ENCODE data around the gene ARL14EPL.
"Not testable (repeated sequence)": the region's sequence is repeated elsewhere in the genome, so short reads cannot be mapped to it uniquely, and the experiment has no call there.

The ARL14EPL gene

DNA sequence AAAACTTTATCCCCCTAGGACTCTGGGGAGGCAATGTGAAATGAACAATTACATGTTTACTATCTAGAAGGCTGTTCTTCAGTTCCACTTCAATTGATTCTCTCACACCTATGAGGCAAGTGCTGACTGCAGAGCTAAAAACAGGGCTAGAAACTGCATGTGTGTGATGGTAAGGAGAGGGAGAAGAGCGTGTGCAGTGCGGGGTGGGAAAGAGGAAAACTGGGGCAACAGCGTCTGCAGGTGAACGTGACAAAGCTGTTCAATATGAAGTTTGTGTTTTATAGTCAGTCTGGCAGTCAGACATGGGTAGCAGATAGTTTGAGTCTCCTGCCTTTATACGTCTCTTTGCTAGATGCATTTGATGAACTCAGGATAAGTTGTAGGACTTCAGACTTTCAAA, 45.9 kb downstream of the ARL14EPL start:
- DNase-seq (ENCODE audit: low spot score), result no peak
- TF ChIP-seq, protein P1, sequence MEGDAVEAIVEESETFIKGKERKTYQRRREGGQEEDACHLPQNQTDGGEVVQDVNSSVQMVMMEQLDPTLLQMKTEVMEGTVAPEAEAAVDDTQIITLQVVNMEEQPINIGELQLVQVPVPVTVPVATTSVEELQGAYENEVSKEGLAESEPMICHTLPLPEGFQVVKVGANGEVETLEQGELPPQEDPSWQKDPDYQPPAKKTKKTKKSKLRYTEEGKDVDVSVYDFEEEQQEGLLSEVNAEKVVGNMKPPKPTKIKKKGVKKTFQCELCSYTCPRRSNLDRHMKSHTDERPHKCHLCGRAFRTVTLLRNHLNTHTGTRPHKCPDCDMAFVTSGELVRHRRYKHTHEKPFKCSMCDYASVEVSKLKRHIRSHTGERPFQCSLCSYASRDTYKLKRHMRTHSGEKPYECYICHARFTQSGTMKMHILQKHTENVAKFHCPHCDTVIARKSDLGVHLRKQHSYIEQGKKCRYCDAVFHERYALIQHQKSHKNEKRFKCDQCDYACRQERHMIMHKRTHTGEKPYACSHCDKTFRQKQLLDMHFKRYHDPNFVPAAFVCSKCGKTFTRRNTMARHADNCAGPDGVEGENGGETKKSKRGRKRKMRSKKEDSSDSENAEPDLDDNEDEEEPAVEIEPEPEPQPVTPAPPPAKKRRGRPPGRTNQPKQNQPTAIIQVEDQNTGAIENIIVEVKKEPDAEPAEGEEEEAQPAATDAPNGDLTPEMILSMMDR (conservative IDR thresholded peaks at IDR 0.05; ENCODE audit: low read depth), result no peak
- no peak overlapping the region for H3K27ac ChIP-seq
- POLR2A ChIA-PET (ENCODE audit: low non-redundant PET), result interaction anchor here (0.7 kb wide), 1 partner anchor 866 kb away, joined by 5 read pairs; no protein-coding TSS in a partner anchor
- CTCF ChIA-PET, result interaction anchor here (1.2 kb wide), 1 partner anchor 10 kb away, joined by 7 read pairs; no protein-coding TSS in a partner anchor

DNA sequence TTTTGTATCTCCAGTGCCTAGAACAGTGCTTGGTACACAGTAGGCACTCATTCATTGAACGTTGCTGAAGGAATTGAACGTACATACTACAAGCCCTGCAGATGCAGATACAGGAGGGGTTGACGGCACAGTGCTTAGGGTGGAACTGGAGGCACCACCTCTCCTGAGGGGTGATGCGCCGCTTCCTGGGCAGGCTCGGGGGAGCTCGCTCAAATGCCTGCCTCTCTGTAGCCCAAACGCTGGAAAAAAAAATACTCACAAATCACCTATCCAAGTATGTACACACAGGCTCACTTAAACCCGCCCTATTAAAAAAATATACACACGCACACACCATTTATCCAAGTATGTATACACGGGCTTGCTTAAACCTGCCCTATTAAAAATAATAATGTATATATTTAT, 52.0 kb downstream of the ARL14EPL start:
- TF ChIP-seq, protein P1 (conservative IDR thresholded peaks at IDR 0.05; ENCODE audit: low read depth), result no peak
- peak overlapping the region; percentile 88 for H3K27ac ChIP-seq
- peak; percentile 69 for DNase-seq (ENCODE audit: low spot score)
- POLR2A ChIA-PET (ENCODE audit: low non-redundant PET), result no interaction called here
- CTCF ChIA-PET, result interaction anchor here (0.6 kb wide), 1 partner anchor 16 kb away, joined by 4 read pairs; no protein-coding TSS in a partner anchor

DNA sequence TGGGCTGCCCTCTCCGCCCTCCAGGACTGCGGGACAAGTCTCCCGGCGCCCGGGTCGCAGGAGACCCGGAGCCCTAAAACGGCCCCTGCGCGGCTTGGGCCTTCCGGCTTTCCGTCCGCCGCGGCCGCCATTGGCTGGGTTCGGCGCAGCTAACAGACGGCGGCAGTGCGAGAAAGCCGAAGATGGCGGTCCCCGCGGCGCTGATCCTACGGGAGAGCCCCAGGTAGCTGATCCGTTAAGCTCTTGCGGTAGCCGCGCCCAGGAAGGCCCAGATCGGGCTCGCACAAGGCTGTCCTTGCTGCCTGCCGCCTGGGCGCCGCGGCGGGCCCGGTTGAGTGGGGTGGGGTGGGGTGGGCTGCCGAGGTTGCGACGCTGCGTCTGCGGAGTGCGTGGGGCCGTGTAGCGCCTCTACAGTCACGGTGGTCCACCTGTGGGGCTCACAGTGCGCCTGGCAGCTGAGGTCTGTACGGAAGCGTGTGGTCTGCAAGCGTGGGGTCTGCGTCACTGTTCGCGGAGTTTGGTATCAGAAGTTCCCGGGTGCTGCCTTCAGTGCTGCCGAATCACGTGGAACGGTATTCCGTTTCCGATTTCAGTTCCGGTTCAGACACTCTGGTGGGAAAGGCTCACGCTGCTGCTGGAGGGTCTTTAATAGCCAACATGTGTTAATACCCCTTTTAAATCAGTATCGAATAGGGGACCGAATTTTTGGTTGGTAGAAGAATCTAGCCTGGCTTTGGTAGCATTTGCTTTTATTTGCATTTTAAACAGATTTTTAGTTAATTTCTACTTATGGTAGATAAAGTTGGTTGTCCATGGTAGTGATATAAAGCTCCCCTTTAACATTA, 52.8 kb downstream of the ARL14EPL start, which contains the start of gene COMMD10:
COMMD10 (plus strand) TSS at position 155 of the 845 bp plus-strand sequence.
- peak within 1 kb of the TSS; percentile 88 for H3K27ac ChIP-seq
- POLR2A ChIA-PET (ENCODE audit: low non-redundant PET), result interaction anchor here (0.5 kb wide), 1 partner anchor 538 kb away, joined by 4 read pairs; no protein-coding TSS in a partner anchor
- CTCF ChIA-PET, result interaction anchor here (0.6 kb wide), 1 partner anchor 17 kb away, joined by 4 read pairs; no protein-coding TSS in a partner anchor
- DNase-seq (ENCODE audit: low spot score), result peak; percentile 77
- TF ChIP-seq, protein P1 (conservative IDR thresholded peaks at IDR 0.05; ENCODE audit: low read depth), result no peak

DNA sequence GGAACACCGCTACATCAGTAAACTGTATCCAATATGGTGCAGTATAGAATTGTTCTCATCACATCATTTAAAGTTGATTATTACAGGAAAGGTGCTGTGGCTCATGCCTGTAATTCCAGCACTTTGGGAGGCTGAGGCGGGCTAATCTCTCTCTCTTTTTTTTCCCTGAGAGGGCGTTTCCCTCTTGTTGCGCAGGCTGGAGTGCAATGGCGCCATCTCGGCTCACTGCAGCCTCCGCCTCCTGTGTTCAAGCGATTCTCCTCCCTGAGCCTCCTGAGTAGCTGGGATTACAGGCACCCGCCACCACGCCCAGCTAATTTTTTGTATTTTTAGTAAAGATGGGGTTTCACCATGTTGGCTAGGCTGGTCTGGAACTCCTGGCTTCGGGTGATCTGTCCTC, 54.0 kb downstream of the ARL14EPL start:
- DNase-seq (ENCODE audit: low spot score); CTCF ChIA-PET; H3K27ac ChIP-seq: not testable (repeated sequence)
- POLR2A ChIA-PET (ENCODE audit: low non-redundant PET), result interaction anchor here (0.6 kb wide), 1 partner anchor 165 kb away, joined by 7 read pairs; no protein-coding TSS in a partner anchor

DNA sequence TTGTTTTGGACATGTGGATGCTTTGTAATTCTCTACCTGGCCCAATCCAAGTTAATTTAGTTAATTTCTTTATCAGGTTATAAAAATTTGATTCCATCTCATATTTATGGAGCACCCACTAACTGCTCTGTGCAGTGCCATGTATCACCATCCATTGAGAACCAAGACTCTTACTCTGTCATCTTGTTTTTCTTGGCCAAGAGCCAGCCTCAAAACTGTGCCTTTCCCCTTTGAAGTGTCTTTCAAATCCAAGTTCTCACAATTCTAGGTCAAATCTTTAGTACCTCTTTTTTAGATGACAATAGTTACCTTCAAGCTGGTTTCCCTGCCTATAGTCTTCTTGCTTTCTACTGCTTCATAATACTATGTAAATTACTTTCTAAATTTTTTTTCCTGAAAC, 55.8 kb downstream of the ARL14EPL start:
- POLR2A ChIA-PET (ENCODE audit: low non-redundant PET), result no interaction called here
- no peak overlapping the region for H3K27ac ChIP-seq
- CTCF ChIA-PET, result interaction anchor here (0.6 kb wide), 1 partner anchor 1144 kb away, joined by 3 read pairs; no protein-coding TSS in a partner anchor
- DNase-seq (ENCODE audit: low spot score), result no peak
- TF ChIP-seq, protein P1 (conservative IDR thresholded peaks at IDR 0.05; ENCODE audit: low read depth), result no peak

DNA sequence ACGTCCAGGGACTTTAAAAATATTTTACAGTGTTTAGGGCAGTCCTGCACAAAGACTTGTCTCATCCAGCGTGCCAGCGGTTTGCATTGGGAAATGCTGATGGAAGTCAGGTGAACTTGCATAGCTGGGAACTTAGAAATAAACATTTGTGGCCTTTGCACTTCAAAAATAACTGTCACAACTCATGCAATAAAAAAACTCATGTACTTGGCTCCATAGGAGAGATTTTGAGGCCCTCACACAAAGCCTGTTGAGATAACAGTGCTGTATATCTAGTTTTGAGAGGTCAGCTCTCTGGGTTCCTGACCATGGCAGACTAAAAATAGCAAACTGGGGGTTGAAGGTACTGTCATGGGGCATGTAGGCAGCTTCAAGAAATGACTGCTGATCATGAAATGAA, 58.0 kb downstream of the ARL14EPL start:
- no peak overlapping the region for H3K27ac ChIP-seq
- POLR2A ChIA-PET (ENCODE audit: low non-redundant PET), result no interaction called here
- CTCF ChIA-PET, result no interaction called here
- TF ChIP-seq, protein P1 (conservative IDR thresholded peaks at IDR 0.05; ENCODE audit: low read depth), result no peak
- no peak for DNase-seq (ENCODE audit: low spot score)

DNA sequence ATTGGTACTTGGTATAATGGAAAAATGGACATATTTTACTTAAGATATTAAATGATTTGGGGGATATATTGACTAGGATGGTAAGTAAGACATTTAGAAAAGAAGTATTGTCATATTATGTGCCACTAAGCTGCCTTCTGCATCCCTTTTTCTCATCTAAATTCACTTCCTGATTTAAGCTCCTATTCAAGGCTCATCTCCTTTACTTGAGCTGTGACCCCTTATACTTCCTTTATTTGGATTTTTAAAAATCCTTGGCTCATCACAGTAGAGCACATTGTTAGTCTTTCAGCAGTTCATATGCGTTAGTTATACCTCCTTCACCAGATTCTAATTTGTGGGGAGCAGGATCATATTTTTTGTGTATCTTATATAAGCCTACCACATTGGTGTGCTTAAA, 59.1 kb downstream of the ARL14EPL start:
- POLR2A ChIA-PET (ENCODE audit: low non-redundant PET), result no interaction called here
- H3K27ac ChIP-seq, result no peak overlapping the region
- no peak for DNase-seq (ENCODE audit: low spot score)
- TF ChIP-seq, protein P1 (conservative IDR thresholded peaks at IDR 0.05; ENCODE audit: low read depth), result no peak
- CTCF ChIA-PET, result interaction anchor here (0.6 kb wide), 1 partner anchor 357 kb away, joined by 3 read pairs; no protein-coding TSS in a partner anchor

Data from RWPE1 (cell line).